ENCODE results near the gene COL4A6. TPM values are rescaled to one million over a fixed set of nuclear protein-coding genes. Genes with fewer than 3 reads are reported as not detected.

The COL4A6 gene
- total and polyA plus RNA-seq, 2 donors (not counting 3 experiments of a cell fraction or from before 2014, with no cell fraction given), result 0.49 to 0.62 TPM

DNA sequence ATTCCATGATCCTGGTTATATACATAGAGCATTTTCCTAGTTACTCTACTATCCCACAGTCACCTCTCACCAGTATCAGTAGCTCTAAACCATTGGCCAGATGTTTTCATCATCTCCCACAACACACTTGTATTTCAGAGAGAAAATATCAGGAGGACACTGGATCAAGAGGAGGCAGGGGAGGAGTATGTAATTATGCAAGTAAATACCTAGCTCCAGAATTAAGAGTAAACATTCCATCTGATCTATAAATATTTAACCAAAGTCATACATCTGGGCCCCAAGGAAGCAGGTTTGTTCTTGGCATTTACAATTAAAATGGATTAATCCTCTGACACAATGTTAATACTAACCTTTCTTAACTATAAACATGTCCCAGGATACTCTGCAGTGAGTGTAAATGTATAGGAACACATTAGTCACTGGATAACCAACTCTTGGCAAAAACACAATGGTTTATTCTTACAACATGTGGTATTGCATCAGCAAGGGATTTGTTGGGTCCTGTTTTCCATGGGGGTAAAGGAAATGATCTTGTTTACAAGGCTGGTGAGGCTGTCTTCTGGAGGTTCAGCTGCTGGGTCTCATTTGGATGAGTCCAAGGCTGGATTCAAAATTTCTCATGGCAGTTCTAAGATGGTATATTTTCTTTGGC, 176.5 kb downstream of the COL4A6 start:
- BruUV-seq (replicated peaks), result no TSS peak
- POLR2A ChIA-PET, result no interaction called here
- H3K9me1 ChIP-seq (replicated peaks; ENCODE audit: control insufficient read depth, extremely low read depth, insufficient read depth, low read length), result no peaks in the 10 kb centered on the region
- H3K4me1 ChIP-seq (ENCODE audit: control insufficient read depth, extremely low read depth, insufficient read depth, low read length), result no peaks in the 10 kb centered on the region
- no peak overlapping the region for H2AFZ ChIP-seq (ENCODE audit: low read depth, low read length)
- FAIRE-seq (peak; percentile 31), DNase-seq (ENCODE audit: low read depth, low spot score) (peak; percentile 14)
- TF ChIP-seq GATA2 (IDR thresholded peaks at IDR 0.05; ENCODE audit: insufficient read depth, insufficient read length, low read depth, low read length) (no peak), POLR2A (IDR thresholded peaks at IDR 0.05; ENCODE audit: low read depth, low read length) (no peak), EZH2 (IDR thresholded peaks at IDR 0.05; ENCODE audit: borderline replicate concordance, low read depth, low read length, severe bottlenecking) (no peak), FOS (IDR thresholded peaks at IDR 0.05; ENCODE audit: borderline replicate concordance, insufficient read depth, low read length) (no peak), POLR2AphosphoS5 (IDR thresholded peaks at IDR 0.05; ENCODE audit: insufficient read depth, low read depth, low read length) (no peak), JUN (IDR thresholded peaks at IDR 0.05; ENCODE audit: borderline replicate concordance, insufficient read depth, insufficient read length, low read depth) (no peak), MYC (IDR thresholded peaks at IDR 0.05; ENCODE audit: low read depth, low read length) (no peak)
- TF ChIP-seq, protein P1, sequence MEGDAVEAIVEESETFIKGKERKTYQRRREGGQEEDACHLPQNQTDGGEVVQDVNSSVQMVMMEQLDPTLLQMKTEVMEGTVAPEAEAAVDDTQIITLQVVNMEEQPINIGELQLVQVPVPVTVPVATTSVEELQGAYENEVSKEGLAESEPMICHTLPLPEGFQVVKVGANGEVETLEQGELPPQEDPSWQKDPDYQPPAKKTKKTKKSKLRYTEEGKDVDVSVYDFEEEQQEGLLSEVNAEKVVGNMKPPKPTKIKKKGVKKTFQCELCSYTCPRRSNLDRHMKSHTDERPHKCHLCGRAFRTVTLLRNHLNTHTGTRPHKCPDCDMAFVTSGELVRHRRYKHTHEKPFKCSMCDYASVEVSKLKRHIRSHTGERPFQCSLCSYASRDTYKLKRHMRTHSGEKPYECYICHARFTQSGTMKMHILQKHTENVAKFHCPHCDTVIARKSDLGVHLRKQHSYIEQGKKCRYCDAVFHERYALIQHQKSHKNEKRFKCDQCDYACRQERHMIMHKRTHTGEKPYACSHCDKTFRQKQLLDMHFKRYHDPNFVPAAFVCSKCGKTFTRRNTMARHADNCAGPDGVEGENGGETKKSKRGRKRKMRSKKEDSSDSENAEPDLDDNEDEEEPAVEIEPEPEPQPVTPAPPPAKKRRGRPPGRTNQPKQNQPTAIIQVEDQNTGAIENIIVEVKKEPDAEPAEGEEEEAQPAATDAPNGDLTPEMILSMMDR (IDR thresholded peaks at IDR 0.05; ENCODE audit: extremely low read depth in 1 of 2, insufficient read depth in 1 of 2, low read depth in 1 of 2, low read length in 2 of 2), result no peak
- TF ChIP-seq, protein P2, sequence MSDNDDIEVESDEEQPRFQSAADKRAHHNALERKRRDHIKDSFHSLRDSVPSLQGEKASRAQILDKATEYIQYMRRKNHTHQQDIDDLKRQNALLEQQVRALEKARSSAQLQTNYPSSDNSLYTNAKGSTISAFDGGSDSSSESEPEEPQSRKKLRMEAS (IDR thresholded peaks at IDR 0.05; ENCODE audit: insufficient read depth, insufficient read length), result no peak
- dilution Hi-C loops (cut with MboI; ENCODE audit: extremely low pct_ligation_motif_present, low sequenced_read_pairs), result no loop called here
- no peaks in the 10 kb centered on the region for H3K36me3 ChIP-seq (ENCODE audit: control insufficient read depth in 2 of 2, extremely low read depth in 1 of 2, insufficient read depth in 2 of 2, low read length in 2 of 2)
- H3K4me2 ChIP-seq (ENCODE audit: insufficient read depth, low read length), result no peak overlapping the region
- H3K27ac ChIP-seq (ENCODE audit: insufficient read depth, low read depth, low read length), result no peak overlapping the region
- no peak overlapping the region for H3K4me3 ChIP-seq (replicated peaks in 1 of 3; ENCODE audit: insufficient read depth in 1 of 3, low read depth in 1 of 3, low read length in 3 of 3)
- H3K27me3 ChIP-seq (ENCODE audit: control insufficient read depth in 2 of 2, insufficient read depth in 2 of 2, low read length in 2 of 2), result no peaks in the 10 kb centered on the region
- CTCF ChIA-PET, result no interaction called here
- intact Hi-C loops (cut with micrococcal nuclease), result no loop called here
- H3K9ac ChIP-seq (replicated peaks; ENCODE audit: extremely low read depth, insufficient read depth, low read length), result no peak overlapping the region
- no peaks in the 10 kb centered on the region for H3K79me2 ChIP-seq (ENCODE audit: control insufficient read depth, insufficient read depth, low read length)
- no peaks in the 10 kb centered on the region for H4K20me1 ChIP-seq (replicated peaks; ENCODE audit: control insufficient read depth, extremely low read depth, insufficient read depth, low read length)
- H3K9me3 ChIP-seq (replicated peaks; ENCODE audit: control insufficient read depth, insufficient read depth, low read length), result no peaks in the 10 kb centered on the region

Measured in endothelial cell of umbilical vein (primary cell).